Stimulated activated CD8-positive, alpha-beta memory T cell treated with anti-CD3 and anti-CD28 coated beads, Interleukin-4, amount 100 ng/mL, for 24 hours (primary cell): ENCODE results near the gene LRRC26.

Experiments used
- DNase-seq: peaks from one replicate; pipeline ENCODE4 v3.0.0-alpha.2; 2020; ENCODE audit warnings: low read depth

LRRC26 gene

GRCh38 chr9:137169896-137170358 lies at the start of gene LRRC26:
Gene LRRC26 (minus strand): TSS chr9:137170051. CDS start chr9:137169943, 108 bp downstream.
- no peak for DNase-seq

- no peak for DNase-seq
These were observed 49.0 kb upstream of the LRRC26 start for GRCh38 chr9:137218754-137219271.

DNA sequence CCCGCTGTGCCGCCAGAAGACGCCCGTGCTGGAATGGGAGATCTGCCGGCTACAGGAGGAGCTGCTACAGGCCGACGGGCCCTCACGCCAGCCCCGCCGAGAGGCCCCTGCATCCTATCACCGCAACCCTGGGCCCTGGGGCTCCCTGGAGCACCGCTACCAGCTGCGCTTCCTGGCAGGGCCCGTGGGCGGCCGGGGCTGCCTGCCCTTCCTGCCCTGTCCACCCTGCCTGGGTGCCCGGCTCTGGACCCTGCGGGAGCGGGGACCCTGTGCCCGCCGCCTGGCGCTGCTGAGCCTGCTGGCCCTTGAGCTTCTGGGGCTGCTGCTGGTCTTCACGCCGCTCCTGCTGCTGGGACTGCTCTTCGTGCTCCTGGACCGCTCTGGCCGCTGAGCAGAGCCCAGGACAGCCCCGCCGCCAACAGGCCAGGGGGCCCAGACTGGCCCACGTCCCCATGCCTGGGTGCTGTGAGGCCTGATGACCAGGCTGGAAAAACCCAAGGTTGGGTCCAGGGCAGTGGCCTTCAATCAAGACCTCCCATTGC lies 48.4 kb upstream of the LRRC26 start:
- DNase-seq = no peak

GRCh38 chr9:137217276-137218211 lies 47.7 kb upstream of the LRRC26 start:
- DNase-seq = no peak

DNA sequence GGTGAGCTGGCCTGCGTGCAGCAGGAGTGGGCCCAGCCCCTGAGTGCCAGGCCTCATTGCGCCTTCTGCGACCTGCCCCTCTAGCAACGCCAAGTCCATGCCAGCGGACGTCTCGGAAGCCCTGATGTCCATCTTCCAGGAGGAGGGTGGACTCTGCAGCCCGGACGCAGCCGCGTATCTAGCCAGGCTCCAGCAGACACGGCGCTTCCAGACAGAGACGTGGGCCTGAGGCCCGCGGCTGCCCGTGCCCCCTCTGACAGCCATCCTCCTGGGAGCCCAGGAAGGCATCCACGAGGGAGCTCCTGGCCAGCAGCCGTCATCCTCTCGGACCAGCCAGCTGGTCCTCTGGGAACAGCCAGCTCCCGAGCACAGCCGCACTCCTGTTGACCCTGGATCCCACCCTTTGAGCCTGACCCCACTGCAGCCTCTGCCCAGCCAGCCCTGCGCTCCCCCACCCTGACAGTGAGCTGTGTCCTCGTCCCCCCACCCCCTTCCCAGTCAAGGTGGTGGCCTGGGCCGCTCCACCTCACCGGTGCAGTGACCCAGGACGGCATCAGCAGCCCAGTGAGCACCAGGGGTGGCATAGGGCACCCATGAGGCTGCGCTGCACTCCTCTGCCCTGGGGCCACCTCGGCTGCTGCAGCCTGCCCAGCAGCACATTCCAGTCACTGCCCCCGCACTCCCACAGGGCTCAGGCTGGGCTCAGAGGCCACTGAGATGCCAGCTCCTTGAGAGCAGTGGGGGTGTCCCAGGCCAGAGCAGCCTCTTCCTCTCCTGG lies 46.5 kb upstream of the LRRC26 start:
- DNase-seq = no peak

GRCh38 chr9:137215196-137215986 lies 45.5 kb upstream of the LRRC26 start:
- no peak for DNase-seq

GRCh38 chr9:137214620-137215019 lies 44.8 kb upstream of the LRRC26 start:
- no peak for DNase-seq

DNA sequence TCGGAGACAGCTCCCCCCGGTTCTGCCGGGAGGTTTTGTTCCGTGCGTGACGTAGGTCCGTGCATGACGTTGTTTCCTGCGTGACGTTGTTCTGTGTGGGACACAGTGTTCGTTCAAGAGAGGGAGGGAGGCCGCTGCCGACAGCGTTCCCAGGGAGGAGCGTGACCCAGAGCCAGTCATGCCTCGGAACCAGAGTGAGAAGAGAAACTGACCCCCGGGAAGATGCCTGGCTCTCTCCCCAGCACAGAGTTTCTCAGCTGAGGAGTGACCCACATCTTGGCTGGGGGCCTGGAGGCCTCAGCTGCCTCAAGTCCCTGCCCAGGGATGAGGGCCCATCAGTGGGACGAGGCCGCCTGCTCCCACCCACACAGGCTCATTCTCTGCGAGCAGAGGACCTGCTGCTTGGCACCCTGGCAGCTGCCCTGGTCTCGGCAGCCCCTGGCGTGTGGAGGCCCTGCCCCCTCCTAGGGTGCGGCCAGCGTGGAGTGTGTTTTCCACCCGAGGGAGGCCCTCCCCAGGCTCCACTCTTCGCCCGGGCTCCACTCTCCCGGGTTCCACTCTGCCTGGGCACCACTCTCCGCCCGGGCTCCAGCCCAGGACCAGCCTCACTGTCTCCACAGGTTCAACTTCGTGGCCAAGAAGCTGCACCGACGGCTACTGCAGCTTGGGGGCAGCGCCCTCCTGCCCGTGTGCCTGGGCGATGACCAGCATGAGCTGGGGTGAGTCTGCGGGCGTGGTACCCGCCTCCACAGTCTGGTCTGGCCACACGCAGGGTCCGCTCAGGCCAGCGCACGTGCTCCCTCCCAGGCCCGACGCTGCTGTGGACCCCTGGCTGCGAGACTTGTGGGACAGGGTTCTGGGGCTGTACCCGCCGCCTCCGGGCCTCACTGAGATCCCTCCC lies 43.6 kb upstream of the LRRC26 start:
- no peak for DNase-seq

DNA sequence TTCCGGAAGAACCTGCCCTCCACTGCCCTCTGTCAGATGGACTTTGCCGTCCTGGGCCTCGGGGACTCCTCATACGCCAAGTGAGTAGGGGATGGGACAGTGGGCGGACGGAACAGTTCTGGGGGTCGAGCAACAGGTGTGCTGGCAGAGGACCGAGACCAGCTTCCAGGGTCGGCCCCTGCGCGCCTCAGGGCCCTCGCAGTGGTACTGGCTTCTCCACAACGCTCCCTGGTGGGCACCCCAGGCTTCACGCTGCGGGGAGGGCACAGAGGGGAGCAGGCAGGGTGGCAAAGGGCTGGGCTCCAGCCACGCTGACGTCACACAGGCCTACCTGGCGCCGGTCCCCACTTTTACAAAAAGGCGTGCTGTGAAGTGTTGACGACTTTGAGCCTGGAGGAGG lies 42.7 kb upstream of the LRRC26 start:
- DNase-seq = no peak

- no peak for DNase-seq
These were observed 41.7 kb upstream of the LRRC26 start for GRCh38 chr9:137211532-137211931.

DNA sequence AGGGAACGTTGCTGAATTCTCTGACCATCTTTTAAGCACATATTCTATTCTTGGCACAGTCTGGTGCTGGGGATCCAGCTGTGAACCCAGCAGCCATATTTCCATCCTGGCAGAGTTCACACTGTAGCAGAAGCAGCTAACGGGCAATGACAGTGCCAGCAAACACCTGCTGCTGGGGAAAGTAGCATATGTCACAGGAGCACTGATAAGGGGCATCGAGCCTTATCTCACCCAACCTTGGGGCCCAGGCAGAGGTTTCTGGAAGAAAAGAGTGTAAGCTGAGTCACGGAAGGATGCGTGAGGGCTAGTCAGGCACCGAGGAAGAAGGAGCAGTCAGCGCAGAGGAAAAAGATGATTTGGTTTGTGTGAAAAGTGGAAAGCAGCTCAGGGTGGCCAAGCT lies 36.8 kb upstream of the LRRC26 start:
- DNase-seq = no peak

GRCh38 chr9:137205126-137206069 lies 35.5 kb upstream of the LRRC26 start, which contains the start of the genes NDOR1 and TMEM203:
Gene NDOR1 (plus strand): TSS chr9:137205700. CDS start chr9:137205778, 78 bp downstream.
Gene TMEM203 (minus strand): TSS chr9:137205648. CDS start chr9:137205414, 234 bp downstream.
- peak; percentile 92 for DNase-seq

DNA sequence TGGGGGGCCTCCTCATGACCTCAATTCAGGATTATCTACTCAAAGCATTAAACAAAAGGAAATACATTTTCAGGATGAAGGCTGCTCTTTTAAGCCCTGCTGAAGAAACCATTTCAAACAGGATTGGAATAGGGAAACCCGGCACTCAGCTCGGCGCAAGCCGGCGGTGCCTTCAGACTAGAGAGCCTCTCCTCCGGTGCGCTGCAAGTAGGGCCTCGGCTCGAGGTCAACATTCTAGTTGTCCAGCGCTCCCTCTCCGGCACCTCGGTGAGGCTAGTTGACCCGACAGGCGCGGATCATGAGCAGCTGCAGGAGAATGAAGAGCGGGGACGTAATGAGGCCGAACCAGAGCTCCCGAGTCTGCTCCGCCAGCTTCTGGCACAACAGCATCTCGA lies 34.9 kb upstream of the LRRC26 start:
- no peak for DNase-seq

DNA sequence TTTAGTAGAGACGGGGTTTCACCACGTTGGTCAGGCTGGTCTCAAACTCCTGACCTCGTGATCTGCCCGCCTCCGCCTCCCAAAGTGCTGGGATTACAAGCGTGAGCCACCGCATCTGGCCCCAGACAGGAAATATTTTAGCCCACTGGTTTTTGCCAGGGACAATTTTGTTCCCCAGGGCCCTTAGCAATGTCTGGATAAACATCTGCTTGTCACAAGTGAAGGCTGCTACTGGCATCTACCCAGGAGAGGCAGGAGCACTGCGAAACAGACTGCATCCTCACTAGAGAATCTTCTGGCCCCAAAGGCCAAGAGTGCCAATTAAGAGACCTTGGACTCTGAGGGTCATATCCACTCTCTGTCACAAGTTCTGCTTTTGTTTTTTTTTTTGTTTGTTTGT lies 33.1 kb upstream of the LRRC26 start:
- DNase-seq = no peak

DNA sequence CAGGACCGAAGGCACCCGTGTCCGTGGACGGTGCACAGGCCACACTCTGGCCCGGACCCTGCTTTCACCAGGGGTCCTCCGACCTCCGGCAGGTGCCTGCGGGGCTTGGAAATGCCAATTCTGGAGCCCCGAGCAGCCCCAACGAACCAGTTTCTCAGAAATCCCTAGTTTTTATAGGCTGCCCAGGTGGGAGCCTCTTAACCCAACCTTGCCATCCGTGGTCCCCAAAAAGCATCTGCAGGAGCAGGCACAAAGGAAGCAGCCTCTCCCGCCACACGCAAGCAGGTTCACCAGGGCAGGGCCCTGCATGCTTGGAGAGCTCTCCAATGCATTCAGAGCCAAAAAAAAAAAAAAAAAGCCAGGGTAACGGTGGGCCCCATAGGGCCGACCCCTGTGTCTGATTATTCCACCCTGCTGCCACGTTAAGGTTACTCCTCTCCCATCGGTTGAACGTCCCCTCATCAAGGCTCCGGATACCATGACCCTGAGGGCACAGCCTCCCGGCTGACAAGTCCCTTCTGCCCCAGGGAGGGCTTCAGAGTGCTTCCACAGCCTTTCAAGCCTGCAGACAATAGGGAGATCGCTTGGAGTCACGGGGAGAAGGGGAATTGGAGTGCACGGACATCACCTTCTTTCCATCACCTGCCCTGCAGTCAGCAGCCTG lies 31.5 kb upstream of the LRRC26 start:
- no peak for DNase-seq

DNA sequence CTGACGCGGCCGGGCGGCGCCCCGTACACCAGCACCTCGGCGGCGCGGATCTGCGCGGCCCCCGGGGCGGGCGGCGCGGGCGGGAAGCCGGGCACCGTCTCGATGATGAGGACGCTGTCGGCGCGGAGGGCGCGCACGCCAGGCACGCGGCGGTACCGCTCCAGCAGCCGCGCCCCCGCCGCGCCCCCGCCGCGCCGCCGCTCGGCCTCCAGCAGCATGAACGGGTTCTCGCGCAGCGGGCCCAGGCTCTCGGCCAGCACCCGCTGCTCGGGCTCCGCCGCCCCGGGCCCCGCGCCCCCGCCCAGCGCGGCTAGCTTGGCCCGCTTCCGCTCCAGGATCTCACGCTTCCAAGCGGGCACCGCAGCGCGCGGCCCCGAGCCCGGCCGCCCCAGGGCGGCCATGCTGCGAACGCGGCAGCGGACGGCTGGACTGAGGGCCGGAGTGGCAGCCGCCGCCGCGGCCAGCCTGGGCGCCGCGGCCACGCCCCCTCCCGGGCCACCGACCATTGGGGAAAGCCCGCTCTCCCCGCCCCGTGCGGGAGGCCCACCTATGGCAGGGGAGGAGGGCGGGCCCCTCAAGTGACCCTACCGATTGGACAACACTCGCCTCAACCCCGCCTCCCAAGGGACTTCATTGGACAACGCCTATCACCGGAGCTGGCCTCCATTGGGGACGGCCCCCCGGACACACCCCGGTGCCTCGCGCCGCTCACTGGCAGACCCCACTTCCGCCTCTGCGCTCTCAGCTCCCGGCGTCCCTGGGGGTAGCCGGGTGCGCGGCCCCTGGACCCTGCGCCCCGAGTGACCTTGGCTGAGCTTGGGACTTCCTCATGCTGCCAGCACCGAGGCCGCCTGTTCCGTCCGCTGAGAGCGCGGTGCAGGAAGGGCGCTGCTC lies 30.7 kb upstream of the LRRC26 start, which contains the start of gene TPRN:
TPRN (minus strand) TSS at position 431 of the 894 bp plus-strand sequence; CDS start at position 401, 30 bp downstream.
- peak; percentile 99 for DNase-seq

DNA sequence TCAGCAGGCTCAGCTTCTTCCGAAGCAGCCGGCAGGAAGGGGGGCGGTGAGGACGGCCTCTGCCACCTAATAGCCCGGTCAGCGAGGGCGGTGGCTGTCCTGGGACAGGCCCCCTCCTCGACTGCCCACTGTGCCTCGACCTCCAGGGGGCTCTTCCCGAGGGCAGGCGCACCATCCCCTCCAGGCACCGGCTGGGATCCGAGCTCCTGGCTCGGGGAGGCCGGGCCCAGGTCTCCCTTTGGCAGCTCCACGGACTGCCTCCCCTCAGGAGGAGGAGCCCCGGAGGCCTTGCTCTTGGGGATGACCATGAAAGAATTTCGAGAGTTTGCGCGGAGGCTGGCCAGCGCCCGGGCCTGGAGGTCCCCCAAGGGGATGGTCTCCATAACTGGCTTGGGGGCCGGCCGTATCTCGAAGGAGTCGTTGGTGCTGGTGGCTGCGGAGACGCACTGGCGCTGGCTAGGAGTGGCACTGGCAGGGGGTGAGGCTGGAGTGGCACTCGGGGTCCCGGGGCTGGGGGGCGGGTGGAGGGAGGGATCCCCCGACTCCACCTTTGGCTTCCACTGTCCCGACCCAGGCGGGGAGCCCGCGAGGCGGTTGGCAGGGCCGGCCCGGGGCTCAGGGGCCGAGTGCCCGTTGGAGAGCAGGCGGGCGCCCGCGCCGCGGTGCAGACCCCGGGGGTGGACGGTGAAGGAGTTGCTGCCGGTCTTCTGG lies 29.7 kb upstream of the LRRC26 start:
- no peak for DNase-seq
